GM19099 (cell line): ENCODE measurements around the gene FOXD2.

ENCODE experiments used
- POLR2A ChIP-seq: IDR thresholded peaks from 3 replicates; pipeline ENCODE4 v1.6.1; 2011; ENCODE audit warnings: low read depth; ENCODE audit not compliant: insufficient read length; ENCODE audit errors: extremely low read depth

Gene FOXD2

GRCh38 chr1:47409311-47410067, 28.4 kb upstream of the FOXD2 start:
- TF ChIP-seq POLR2A: no peak

- TF ChIP-seq POLR2A: no peak
Observed at GRCh38 chr1:47410068-47410455, 27.8 kb upstream of the FOXD2 start.

GRCh38 chr1:47411436-47411835, 26.4 kb upstream of the FOXD2 start:
- TF ChIP-seq POLR2A: no peak

- TF ChIP-seq POLR2A: no peak
Observed at GRCh38 chr1:47412437-47412836, 25.4 kb upstream of the FOXD2 start.

- no peak for TF ChIP-seq POLR2A
Observed at GRCh38 chr1:47415728-47416318, 22.0 kb upstream of the FOXD2 start, which contains the start of gene FOXE3. FOXE3 (plus strand) TSS chr1:47416285; CDS start chr1:47416316, 31 bp downstream.

- no peak for TF ChIP-seq POLR2A
Observed at GRCh38 chr1:47416319-47417169, 21.3 kb upstream of the FOXD2 start.

- TF ChIP-seq POLR2A: no peak
Observed at GRCh38 chr1:47417170-47418044, 20.4 kb upstream of the FOXD2 start.

GRCh38 chr1:47418122-47418521, 19.7 kb upstream of the FOXD2 start:
- no peak for TF ChIP-seq POLR2A

GRCh38 chr1:47418681-47419325, 19.0 kb upstream of the FOXD2 start:
- no peak for TF ChIP-seq POLR2A

- no peak for TF ChIP-seq POLR2A
Observed at GRCh38 chr1:47420547-47420946, 17.3 kb upstream of the FOXD2 start.

GRCh38 chr1:47423872-47424271, 14.0 kb upstream of the FOXD2 start:
- TF ChIP-seq POLR2A: no peak

- TF ChIP-seq POLR2A: no peak
Observed at GRCh38 chr1:47424336-47424982, 13.4 kb upstream of the FOXD2 start.

- no peak for TF ChIP-seq POLR2A
Observed at GRCh38 chr1:47431534-47431933, 6.3 kb upstream of the FOXD2 start.
